Measurements from ENCODE around the gene NUDT14.

NUDT14 gene

DNA sequence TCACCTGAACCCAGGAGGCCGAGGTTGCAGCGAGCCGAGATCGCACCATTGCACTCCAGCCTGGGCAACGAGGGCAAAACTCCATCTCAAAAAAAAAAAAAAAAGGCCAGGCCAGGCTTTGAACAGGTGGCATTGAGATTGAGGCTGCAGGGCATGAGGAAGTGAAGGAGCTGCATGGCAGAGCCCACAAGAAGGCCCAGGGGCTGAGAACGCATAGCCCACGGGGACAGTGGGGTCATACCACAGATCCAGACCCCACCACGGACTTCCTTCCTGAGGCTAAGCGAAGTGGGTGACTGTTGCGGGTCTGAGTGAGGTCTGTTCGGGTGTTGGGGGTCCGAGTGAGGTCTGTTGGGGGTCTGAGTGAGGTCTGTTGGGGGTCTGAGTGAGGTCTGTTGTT lies 20.3 kb downstream of the NUDT14 start:
- no peak for DNase-seq (ENCODE audit: low spot score)
- FAIRE-seq, result no peak

- DNase-seq (ENCODE audit: low spot score), result no peak
These were observed 21.8 kb downstream of the NUDT14 start for GRCh38 chr14:105159344-105159743.

DNA sequence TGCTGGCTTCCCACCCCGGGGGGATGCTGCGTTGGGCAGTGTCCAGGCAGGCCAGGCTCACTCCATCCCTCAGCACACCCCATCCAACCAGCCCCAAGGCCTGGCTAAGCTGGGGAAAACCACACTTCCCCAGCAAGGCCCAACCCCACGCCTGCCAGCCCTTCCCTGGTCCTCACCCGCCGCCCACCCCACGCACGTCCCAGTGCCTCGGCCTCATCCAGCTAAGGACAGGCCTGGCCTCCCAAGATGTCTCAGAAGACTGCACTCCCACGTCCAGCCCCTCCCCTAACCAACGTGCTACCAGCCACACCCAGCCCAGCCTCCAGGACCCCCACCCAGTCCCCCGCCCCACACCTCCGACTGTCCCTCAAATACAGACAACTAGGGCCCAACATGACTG lies 22.3 kb downstream of the NUDT14 start:
- FAIRE-seq, result no peak
- no peak for DNase-seq (ENCODE audit: low spot score)

More at GRCh38 chr14:105159344-105159743, 21.8 kb downstream of the NUDT14 start:
- no peak for FAIRE-seq

DNA sequence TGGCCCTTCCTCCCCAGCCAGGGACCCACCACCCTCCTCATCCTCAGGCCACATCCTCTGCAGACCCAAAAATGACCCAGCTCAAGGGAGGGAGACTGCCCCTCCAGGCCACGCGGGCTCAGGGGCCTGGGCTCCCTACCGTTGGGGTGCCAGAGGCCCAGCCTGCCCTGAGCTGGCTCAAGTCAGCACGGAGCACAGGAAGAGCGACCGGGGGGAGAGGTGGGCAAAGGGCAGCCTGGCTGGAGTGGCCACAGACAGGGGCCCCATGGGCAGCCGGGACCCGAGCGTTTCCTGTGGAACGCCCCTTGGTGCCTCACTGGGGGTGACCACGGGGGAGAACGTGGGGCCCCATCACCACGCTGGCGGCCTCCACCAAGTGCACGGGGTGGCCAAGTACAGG lies 23.2 kb downstream of the NUDT14 start:
- FAIRE-seq, result no peak
- DNase-seq (ENCODE audit: low spot score), result no peak

DNA sequence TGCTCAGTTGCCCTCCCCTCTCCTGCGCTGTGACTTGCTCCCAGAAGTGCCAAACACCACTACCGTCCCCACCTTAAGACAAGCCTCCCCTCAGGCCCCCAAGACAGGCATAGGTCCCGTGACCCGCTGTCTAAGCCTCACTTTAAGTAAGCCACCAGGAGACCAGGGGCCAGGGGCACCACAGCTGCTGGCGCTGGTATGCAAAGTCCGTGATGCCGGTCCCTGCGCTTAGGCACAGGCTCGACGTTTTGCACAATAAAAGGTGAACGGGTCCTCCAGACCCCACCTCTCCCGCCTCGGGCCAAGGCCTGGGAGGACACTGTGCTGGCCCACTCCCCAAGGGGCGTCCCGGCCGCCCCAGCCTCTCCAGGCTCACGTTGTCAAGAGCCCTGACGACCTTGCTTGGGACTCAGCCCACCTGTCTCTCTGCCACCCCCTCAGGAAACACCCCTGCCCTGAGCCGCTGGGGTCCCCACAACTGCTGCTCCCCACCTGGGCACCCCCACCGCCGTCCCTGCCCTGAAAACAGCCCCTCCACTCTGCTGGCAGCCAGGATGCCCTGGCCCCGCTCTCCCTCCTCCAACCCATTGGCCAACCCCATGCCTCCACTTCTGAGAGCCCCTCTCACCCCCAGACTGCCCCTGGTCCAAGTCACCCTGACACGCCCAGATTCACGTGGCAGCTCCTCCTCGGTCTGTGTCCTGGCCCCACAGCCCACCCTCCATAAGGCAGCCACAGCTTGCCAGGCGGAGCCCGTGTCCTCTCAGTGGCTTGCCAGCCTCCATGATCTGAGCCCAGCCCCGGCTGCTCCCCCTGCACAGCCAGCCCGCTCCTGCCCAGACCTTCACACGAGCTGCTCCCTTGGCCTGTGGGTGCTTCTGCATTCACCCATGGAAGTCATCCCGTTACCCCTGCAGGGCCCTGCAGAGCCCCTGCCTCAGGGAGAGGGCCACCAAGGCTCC lies 24.4 kb downstream of the NUDT14 start:
- FAIRE-seq (no peak), DNase-seq (ENCODE audit: low spot score) (no peak)

- FAIRE-seq (no peak), DNase-seq (ENCODE audit: low spot score) (no peak)
These were observed 25.3 kb downstream of the NUDT14 start for GRCh38 chr14:105155681-105156413.

DNA sequence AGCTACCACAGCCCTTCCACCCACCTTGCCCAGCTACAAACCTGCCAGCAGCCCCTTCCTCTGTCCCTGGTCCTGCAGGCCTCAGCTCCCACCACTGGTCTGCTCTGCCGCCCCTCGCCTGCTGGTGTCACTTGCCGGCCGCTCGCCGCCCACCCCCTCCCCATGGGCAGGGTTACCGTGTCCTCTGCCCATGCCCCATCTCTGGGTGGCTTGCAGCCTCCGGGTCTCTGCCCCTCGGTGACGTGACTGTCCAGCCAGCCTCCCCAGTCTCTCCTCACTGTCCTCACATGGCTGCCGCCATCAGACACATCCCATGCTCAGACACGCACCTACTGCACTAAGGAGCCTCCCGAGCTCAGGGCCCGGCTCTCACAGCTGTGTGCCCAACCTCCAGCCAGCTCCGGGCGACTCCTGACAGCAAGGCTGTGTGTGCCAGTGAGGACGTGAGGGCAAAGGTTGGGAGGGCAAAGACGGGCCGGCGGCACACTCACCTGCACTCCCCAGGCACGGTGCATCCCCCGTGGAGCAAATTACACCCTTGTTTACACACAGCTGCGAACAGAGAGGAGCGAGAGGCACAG lies 26.0 kb downstream of the NUDT14 start:
- DNase-seq (ENCODE audit: low spot score), result no peak
- no peak for FAIRE-seq

DNA sequence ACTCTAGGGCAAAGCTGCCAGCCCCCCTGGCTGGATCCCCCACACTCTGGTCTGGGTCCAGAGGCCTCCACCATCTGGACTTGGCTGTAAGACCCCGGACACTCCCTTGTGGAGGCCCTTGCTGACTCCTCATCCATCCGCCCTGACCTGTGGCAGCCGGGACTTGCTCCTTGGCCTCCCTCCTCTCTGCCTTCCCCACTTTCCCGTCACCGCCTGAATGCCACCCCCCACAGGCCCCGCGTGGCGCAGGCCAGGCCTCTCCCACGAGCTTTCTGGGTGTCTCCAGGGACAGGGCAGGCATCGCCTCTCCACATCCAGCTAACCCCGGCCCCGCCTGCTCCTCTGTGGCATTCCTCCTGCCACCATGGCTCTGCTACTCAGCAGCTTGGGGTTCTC lies 26.6 kb downstream of the NUDT14 start:
- no peak for FAIRE-seq
- no peak for DNase-seq (ENCODE audit: low spot score)

GRCh38 chr14:105153739-105154475 lies 27.2 kb downstream of the NUDT14 start:
- FAIRE-seq (no peak), DNase-seq (ENCODE audit: low spot score) (no peak)

DNA sequence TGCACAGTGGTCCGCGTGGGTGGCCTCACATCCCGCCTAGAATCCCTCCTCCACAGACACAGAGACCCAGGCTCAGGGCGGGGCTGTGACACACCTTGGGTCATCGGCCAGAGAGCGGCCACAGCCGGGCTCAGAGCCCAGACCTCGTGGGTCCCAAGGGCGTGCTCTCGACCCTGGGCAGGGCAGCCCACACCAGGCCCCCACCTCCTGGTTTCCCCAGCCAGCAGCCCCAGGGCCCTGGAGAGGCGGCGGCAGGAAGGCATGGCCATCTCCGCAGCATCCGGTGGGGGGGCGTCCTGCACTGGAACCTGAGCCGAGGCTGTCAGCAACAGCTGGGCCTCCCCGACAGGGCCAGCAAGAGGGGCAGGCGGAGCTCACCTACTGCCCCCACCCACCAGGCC lies 27.8 kb downstream of the NUDT14 start:
- FAIRE-seq (no peak), DNase-seq (ENCODE audit: low spot score) (no peak)

GRCh38 chr14:105152794-105153241 lies 28.3 kb downstream of the NUDT14 start:
- DNase-seq (ENCODE audit: low spot score) (no peak), FAIRE-seq (no peak)

- DNase-seq (ENCODE audit: low spot score) (no peak), FAIRE-seq (no peak)
These were observed 29.0 kb downstream of the NUDT14 start for GRCh38 chr14:105151838-105152793.

- DNase-seq (ENCODE audit: low spot score), result no peak
- no peak for FAIRE-seq
These were observed 29.9 kb downstream of the NUDT14 start for GRCh38 chr14:105151084-105151837.

DNA sequence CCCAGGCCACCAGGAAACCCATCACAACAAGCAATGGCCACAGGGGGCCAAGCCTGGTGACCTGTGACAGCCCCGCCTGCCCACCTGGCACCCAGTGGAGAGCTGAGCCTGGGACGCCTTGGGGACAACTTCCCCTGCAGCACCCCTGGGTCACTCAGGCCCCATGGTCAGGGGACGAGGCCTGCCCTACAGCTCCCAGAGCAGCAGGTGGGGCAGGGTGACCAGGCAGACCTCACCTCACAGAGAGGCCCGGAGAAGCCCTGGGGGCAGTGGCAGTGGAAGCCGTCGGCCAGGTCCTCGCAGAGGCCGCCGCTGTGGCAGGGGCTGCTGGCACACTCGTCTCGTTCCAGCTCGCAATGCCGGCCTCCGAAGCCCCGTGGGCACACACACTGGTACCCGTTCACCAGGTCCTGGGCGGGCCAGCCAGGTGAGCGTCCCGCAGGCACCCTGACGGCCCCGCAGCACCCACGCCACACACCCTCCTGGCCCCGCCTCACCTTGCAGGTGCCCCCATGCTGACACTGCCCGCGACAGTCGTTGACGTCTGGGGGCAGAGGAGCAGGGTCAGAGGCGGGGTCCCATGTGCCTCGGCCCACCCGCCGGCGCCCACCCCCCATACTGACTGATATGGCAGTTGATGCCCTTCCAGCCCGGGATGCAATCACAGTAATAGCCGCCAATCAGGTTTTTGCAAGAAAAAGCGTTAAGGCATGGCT lies 30.6 kb downstream of the NUDT14 start:
- FAIRE-seq, result no peak
- no peak for DNase-seq (ENCODE audit: low spot score)

DNA sequence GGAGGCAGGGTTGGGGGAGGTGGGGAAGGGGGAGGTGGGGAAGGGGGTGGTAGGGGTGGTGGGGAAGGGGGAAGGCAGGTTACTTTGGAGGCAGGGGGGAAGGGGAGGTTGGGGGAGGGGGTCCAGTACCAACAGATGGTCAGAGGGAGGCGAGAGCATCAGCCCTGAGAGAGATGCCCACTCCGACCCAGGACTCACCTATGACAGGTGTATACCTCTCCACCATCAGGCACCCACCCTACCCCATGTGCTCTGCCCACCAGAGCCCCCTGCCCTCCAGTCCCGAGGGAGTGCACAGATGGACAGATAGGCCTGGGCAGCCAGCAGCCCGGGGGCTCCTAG lies 31.1 kb downstream of the NUDT14 start:
- DNase-seq (ENCODE audit: low spot score), result no peak
- no peak for FAIRE-seq

DNA sequence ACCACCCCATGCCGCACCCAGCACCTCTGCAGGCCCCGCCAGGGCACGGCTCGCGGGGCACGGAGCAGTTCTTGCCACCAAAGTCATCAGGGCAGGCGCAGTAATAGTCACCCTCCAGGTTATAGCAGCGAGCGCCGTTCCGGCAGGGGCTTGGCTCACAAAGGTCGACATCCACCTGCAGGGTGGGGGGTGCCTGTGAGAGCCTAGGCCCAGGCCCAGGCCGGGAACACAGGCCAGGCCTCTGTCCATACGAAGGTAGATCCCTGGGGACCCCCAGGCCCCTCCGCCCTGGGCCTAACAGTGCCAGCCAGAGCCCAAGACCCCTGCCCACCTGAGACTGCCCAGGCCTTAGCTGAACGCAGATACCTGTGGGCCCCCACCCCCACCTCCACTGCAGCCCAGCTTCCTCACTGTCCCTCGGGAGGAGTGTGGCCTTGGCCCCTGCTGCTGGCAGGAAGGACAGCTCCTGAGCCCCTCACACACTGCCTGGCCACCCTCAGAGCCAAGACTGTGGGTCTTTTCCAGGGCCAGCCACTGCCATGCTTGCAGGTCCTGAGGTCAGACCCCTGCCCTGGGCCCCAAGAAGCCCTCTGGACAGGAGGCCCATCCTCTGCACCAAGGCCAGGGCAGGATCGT lies 31.8 kb downstream of the NUDT14 start:
- FAIRE-seq (no peak), DNase-seq (ENCODE audit: low spot score) (no peak)

DNA sequence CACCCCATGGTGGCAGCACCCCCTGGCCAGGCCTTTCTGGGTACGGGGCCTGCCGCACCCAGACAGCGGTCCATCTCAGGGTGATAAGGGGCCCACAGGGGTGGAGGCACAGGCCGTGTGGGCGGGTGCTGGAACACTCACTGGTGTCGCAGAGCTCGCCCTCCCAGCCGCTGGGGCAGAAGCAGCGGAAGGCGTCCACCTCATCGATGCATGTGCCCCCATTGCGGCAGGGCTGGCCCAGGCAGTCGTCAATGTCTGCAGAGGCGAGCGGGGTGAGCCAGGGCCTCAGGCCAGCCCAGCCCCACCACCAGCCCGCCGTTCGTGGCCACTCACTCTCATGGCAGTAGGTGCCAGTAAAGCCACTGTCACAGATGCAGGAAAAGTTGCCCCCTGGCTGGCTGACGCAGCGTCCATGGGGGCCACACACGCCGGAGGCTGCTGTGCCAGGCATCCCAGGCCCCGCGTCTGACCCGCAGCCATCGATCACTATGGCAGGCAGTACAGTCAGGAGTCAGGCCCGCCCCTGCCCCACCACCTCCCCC lies 32.4 kb downstream of the NUDT14 start:
- DNase-seq (ENCODE audit: low spot score) (no peak), FAIRE-seq (no peak)

All from urothelium cell line (cell line).